ENCODE results near the gene MIER1.
"Not testable (repeated sequence)": the region's sequence is repeated elsewhere in the genome, so short reads cannot be mapped to it uniquely, and the experiment has no call there.

The MIER1 gene

DNA sequence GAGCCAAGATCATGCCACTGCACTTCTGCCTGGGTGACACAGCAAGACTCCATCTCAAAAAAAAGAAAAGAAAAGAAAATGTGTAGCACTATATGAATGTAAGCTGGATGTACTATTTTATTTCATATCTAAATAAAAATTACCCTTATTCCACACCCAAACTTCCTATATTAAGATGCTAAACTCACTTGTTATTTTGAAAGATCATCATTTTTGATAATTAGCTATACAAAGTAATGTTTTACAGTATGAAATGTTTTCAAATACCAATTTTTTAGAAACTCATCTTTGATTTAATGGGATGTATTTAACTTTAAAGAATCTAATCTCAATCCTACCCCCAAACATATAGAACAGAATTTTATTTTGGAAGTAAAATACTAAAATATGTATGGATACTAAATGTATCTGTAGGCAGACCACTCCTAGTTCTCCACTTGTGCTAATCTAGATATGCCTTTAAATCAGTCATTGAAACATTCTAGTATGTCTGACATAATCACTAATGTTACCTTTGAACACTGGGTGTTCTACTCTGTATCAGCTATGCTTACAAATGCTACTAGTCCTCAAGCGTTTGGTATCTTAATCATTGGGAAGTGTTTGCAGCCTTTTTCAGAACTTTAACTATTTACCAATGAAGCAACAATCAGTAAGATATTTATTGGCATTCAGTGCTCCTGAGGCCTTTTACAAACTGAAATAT lies 12.9 kb downstream of the MIER1 start:
- in situ Hi-C loops (cut with MboI; ENCODE audit: low sequenced_read_pairs): no loop called here

DNA sequence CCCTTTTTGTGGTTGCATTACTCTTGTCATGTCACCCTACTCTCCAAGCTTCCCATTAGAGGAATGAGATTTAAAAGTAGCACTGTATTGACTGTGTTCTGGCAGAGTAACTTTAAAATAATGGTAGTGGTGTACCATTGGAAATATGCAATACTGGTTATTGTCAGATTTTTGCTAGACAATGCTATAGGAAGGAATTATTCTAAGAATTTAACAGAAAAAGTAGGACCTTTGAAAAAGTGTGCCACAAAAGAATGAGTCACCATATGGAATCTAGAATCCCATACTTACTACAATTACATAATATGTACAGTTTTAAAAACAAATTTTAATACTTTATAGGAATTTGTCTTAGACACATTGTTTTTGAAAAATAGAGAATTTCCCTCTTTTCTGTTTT lies 13.8 kb downstream of the MIER1 start:
- in situ Hi-C loops (cut with MboI; ENCODE audit: low sequenced_read_pairs): no loop called here

DNA sequence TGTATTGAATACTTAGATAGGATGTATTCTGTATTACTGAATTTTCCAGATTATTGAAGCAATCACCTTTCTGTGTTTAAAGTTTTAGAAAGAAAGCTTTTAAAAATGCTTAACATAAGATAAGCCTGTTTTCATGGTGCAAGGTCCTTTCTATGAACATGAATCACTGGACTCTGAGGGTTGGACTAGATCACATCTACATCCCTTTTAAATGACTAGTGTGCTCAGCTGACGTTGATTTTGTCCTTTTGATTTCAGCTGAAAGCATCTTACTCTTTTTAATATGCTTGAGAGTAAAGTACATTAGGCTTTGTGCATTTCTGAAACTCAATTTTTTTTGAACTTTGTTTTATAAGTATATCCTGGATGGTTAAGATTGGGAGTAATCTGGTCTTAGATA lies 16.2 kb downstream of the MIER1 start:
- in situ Hi-C loops (cut with MboI; ENCODE audit: low sequenced_read_pairs): no loop called here

DNA sequence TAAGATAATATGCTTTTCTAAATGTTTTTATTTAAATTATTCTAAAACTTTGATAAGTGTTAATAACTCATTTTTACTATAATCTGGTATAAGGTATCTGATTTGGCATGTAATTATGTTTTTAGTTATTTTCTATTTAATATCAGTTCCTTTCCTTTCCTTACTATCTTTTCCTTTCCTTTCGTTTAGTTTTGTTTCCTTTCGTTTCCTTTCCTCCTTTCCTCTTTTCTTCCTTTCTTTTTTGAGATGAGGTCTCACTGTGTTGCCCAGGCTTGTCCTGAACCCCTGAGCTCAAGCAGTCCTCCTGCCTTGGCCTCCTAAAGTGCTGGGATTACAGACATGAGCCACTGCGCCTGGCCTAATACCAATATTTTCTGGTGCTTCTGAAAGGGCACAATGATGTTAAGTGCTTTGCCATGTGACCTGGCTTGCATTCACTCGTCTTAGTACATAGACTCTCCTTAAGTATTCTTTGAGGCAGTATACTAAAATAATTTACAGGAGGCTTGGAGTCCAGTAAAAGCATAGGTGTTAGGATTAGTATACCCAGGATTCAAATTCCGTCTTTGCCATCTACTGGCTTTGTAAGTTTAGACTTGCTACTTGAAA lies 18.7 kb downstream of the MIER1 start:
- in situ Hi-C loops (cut with MboI; ENCODE audit: low sequenced_read_pairs): no loop called here

DNA sequence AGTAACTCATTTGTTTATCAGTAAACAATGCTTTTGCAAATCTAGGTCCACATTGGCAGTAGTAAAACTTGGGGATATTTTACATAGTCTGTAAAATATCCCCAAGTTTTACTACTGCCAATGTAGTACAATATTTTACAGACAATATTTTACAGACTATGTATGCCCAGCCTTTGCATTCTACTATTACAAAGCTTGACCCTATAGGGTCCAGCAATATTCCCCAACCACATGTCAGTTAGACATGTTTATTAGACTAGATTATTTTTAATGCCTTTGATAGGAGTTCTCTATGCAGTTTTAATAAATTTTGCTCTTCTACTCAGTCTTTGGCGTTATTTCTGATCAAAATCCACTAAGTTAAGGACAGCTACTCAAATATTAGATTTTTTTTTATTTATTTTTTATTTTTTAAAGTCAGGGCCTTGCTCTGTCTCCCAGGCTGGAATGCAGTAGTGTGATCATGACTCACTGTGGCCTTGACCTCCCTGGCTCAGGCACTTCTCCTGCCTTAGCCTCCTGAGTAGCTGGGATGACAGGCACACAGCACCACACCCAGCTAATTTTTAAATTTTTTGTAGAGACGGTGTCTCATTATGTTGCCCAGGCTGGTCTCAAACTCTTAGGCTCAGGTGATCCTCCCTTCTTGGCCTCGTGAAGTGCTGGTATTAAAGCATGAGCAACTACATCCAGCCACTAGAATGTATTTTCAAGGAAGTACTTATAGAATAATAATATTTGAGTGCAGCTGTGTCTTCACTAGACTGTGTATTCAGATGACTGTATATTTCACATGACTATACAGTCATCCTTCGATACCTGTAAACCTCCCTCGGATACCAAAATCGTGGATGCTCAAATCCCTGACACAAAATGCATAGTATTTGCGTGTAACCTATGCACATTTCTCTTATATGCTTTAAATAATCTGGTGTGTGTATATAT lies 19.8 kb downstream of the MIER1 start:
- in situ Hi-C loops (cut with MboI; ENCODE audit: low sequenced_read_pairs): no loop called here

DNA sequence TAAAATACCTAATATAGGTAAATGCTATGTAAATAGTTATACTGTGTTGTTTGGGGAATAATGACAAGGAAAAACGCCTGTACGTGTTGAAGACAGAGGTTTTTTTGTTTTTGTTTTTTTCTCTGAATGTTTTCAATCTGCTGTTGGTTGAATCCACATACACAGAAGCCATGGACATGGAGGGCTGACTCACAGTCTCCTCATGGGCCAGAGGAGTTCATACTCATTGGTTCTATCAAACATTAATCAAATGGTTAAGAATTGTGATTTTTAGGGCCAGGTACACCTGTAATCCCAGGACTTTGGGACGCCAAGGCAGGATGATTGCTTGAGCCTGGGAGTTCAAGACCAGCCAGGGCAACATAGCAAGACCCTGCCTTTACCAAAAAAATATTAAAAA lies 20.5 kb downstream of the MIER1 start:
- in situ Hi-C loops (cut with MboI; ENCODE audit: low sequenced_read_pairs): no loop called here

DNA sequence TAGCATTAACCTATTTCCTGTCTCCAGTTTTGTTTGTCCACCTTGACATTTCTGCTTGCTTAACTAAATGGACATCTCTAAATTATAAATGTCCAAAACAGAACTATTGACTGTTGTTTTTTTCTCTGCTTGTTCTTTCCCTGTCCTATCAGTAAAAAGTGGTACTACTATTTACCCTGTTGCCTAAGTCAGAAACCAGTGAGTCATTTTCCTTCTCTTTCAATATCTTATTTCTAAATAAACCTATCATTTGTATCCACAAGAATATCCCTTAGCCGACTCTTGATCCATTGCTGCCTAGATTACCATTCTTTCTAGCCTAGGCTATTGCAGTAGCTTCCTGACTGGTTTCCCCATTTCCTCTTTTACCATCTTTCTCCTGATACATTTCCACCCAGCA lies 22.5 kb downstream of the MIER1 start:
- in situ Hi-C loops (cut with MboI; ENCODE audit: low sequenced_read_pairs): no loop called here

DNA sequence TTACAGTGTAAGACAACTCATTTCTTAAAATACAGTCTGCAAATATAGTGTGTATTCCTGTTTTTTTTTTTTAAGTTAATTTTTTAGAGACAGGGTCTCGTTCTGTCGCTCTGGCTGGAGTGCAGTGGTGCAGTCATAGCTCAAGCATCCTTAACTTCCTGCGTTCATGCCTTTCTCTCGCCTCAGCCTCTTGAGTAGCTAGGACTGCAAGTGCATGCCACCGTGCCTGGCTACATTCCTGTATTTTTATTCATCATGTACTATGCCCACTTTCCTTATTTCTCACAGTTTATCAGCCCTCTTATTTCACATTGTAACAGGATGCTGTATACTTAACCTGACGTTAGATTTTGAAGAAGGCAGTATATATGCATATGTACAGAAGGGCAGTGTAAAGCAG lies 26.7 kb downstream of the MIER1 start:
- in situ Hi-C loops (cut with MboI; ENCODE audit: low sequenced_read_pairs): no loop called here

DNA sequence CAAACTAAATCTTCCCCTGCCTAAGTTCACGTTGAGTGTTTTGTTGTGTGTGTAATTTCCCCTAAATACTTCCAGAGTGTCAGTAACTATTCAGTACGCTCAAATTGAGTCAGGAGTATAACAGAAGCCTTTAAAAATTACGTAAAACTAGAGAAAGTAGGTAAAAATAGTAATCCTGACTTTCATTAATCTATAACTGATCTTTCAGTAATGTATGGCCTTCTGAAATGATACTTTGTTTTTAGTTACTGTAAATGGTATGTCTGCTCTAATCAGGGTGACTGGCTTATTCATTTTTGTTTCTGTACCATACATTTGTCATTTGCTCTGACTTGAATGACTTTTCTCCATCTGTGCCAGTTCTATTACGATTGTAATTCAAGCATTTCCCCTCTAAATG lies 29.4 kb downstream of the MIER1 start:
- in situ Hi-C loops (cut with MboI; ENCODE audit: low sequenced_read_pairs): no loop called here

DNA sequence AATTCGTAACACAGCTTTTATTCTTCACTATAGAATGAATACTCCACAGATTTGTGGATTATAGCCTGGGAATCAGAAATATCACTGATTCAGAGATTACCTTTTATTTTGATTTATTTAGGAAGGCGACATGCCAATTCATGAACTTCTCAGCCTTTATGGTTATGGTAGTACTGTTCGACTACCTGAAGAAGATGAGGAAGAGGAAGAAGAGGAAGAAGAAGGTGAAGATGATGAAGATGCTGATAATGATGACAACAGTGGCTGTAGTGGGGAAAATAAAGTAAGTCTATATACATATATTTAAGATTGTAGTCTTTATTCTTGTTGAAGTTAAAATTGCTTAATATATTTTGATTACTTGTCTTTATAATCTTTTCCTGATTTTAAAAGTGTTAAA lies 33.1 kb downstream of the MIER1 start:
- in situ Hi-C loops (cut with MboI; ENCODE audit: low sequenced_read_pairs): no loop called here

DNA sequence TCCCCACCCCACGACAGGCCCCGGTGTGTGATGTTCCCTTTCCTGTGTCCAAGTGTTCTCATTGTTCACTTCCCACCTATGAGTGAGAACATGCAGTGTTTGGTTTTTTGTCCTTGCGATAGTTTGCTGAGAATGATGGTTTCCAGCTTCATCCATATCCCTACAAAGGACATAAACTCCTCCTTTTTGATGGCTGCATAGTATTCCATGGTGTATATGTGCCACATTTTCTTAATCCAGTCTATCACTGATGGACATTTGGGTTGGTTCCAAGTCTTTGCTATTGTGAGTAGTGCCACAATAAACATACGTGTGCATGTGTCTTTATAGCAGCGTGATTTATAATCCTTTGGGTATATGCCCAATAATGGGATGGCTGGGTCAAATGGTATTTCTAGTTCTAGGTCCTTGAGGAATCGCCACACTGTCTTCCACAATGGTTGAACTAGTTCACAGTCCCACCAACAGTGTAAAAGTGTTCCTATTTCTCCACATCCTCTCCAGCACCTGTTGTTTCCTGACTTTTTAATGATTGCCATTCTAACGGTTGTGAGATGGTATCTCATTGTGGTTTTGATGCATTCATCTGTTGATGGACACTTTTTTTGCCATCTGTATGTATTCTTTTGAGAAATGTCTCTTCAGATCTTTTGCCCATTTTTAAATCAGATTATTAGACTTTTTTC lies 41.5 kb downstream of the MIER1 start:
- in situ Hi-C loops (cut with MboI; ENCODE audit: low sequenced_read_pairs): not testable (repeated sequence)

DNA sequence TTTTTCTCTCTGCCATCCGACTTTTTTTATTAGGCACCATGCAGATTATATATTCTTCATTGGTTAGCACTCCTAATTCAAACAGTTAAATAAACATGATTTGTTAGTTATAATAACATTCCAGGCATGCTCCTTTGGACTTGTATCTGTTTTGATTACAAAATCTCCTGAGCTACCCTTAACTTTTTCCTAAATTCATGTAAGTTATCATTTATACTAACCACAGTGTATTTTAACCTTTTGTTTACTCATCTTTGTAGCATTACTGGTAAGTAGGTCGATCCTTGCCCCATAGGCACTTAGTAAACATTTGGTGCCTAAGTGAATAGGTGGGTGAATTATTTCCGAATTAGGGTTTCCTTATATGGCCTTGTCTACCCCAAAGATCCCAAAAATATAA lies 43.8 kb downstream of the MIER1 start:
- in situ Hi-C loops (cut with MboI; ENCODE audit: low sequenced_read_pairs): no loop called here

DNA sequence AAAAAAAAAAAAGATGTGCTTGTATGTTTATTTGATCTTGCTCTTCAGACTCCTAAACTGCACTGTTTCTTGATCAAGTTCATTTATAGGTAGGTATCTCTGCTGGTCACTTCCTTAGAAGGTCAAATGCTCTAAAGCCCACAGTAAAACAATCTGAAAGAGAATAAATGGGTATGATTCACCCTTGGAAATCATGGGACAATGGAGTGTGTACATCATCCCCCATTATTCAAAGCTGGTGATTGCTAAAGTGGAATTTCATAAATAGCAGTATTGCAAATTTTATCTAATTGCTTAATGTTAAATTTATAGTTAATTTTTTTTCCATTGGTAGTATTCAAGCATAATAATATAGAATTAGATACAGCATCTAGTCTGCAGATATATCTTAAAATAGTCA lies 53.4 kb downstream of the MIER1 start:
- in situ Hi-C loops (cut with MboI; ENCODE audit: low sequenced_read_pairs): no loop called here

DNA sequence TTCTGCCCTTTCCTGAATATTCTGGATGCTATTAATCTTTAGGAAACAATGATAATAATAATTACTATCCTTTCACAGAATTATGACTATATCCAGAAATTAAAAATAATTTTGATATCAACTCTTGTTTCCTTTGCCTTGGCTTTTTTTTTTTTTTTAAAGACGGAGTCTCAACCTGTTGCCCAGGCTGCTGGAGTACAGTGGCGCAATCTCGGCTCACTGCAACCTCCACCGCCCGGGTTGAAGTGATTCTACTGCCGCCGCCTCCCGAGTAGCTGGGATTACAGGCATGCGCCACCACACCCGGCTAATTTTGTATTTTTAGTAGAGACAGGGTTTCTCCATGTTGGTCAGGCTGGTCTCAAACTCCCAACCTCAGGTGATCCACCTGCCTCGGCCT lies 54.8 kb downstream of the MIER1 start:
- in situ Hi-C loops (cut with MboI; ENCODE audit: low sequenced_read_pairs): not testable (repeated sequence)

DNA sequence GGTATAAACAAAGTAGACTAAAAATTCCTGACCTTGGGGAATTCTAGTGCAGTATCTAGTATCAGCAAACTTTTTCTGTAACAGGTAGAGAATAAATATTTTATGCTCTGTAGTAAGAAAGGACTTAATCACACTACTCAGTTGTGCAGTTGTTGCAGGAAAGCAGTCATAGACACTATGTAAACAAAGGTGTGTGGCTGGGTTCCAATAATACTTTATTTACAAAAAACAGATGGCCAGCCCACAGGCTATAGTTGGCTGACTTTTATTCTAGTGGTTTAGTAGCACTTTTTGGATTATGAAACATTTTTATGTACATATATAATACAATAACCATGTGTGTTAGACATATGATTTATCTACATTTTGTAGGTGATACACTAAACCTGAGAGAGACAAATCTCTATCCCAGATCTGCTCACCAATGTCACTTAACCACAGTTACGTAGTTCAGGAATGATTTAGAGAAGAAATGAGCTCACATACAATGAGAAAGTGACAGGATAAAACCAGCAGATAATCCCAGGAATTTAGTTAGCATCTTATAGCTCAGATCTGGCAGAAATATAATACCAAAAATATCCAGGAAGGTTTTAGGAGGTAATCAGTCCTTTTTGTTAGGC lies 56.1 kb downstream of the MIER1 start:
- in situ Hi-C loops (cut with MboI; ENCODE audit: low sequenced_read_pairs): no loop called here

DNA sequence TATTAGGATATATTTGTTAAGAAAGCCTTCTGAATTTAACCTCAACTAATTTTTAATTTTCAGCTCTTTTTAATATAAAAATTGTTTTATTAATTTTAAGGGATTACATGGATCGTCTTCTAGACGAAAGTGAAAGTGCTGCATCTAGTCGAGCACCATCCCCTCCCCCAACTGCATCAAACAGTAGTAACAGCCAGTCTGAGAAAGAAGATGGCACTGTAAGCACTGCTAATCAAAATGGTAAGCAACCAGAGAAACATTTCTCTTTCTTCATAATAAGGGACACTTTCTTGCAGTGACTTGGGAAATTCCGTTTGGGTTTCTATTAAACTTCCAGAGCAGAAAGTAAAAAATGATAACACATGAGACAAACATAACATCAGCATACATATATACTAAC lies 56.9 kb downstream of the MIER1 start:
- in situ Hi-C loops (cut with MboI; ENCODE audit: low sequenced_read_pairs): no loop called here

DNA sequence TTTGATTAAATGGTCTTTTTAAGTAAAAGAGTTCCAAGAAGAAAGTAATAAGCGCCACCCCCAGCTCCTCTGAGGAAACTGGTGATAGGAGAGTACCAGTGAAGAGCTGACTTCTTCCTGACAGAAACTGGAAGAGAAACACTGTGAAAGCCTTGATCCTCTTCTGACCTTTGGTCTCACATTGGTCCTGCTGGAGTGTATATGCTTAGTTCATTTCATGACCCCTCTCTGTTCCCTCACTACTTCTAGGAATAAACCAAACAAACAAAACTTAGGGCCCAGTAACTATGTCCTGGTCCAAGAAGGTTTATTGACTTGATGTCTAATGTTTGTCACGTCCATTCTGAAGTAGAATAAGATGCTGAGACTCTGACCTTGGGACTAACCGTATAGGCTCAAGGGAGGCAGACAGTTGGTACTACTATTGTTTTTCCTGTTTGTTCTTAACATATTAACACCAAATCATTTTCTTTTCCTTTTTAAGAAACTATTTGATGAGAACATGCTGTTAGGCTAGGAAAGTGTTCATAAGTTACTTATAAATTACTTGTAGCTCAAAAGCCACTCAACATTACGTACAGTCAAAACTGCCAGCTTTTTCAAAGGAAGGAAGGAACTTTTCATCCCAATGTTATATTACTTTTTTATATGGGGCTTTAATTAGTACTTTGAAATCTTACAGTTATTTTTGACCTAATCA lies 57.9 kb downstream of the MIER1 start:
- in situ Hi-C loops (cut with MboI; ENCODE audit: low sequenced_read_pairs): no loop called here

DNA sequence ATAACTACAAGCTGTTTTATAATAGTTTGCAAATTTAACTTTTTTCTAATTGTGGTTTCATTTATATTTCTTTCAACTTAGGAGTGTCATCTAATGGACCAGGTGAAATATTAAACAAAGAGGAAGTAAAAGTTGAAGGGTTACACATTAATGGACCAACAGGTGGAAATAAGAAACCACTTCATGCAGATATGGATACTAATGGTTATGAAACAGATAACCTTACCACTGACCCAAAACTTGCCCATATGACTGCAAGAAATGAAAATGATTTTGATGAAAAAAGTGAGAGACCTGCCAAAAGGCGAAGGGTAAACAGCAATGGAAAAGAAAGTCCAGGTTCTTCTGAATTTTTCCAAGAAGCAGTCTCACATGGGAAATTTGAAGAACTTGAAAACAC lies 59.7 kb downstream of the MIER1 start:
- in situ Hi-C loops (cut with MboI; ENCODE audit: low sequenced_read_pairs): no loop called here

DNA sequence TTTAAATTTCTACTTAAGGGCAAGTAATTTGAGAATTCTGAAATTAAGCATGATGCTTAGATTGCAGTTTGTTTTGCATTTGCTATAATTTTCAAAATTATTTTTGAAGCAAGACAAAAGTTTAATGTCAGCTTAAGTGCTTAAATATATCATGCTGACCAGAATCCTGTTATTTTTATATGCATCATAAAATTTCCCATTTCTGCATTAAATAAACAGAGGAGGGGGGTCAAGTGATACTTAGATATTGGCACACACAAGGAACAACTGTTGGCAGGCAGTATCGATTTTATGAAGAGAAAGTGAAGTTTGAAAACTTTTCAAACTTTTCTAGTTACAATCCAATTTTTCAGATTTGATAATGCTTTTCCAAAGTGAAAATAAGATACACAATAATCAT lies 61.0 kb downstream of the MIER1 start:
- in situ Hi-C loops (cut with MboI; ENCODE audit: low sequenced_read_pairs): no loop called here

DNA sequence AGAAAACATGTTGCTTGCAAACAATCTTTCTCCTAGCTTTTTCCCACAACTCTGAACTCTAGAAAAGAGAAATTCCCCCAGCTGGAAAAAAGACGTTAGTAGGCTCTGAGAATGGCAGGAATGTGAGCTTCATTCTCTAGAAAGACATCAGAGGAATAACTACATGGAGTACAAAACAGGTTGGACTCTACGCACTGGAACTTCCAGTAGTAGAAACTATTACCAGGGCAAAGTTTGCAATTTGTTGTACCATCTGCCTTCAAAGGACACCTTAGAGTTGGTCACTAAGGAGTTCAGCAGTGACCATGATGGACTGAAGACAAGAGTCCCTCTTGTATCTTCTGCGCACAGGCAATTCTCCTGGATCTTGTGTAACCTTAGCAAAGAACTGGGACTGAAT lies 68.3 kb downstream of the MIER1 start:
- in situ Hi-C loops (cut with MboI; ENCODE audit: low sequenced_read_pairs): no loop called here
